Measurements from ENCODE around the gene RAN.

DNA sequence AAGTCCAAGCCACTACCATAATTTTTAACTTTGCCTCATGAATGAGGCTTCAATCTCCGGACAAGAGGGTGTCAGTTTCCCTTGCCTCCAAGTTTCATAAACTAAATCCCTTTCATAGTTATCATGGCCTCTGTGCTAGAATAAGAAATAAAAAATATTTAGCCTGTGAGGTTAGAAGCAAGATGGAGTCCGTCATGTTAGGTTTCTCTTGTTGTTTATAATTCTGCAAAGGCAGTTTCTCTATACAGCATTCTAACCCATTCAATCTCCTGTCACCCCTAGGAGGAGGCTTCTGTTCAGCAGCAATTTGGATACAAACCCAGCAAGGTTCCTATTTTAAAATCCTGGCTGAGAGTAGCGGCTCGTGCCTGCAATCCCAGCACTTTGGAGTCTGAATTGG lies 15.8 kb upstream of the RAN start:
- TF ChIP-seq CTCF (IDR thresholded peaks at IDR 0.05) (no peak), POLR2AphosphoS5 (IDR thresholded peaks at IDR 0.05; ENCODE audit: low read depth, low read length) (no peak), TCF7L2 (IDR thresholded peaks at IDR 0.05; ENCODE audit: low read depth, low read length) (no peak)
- TF ChIP-seq, protein P1, sequence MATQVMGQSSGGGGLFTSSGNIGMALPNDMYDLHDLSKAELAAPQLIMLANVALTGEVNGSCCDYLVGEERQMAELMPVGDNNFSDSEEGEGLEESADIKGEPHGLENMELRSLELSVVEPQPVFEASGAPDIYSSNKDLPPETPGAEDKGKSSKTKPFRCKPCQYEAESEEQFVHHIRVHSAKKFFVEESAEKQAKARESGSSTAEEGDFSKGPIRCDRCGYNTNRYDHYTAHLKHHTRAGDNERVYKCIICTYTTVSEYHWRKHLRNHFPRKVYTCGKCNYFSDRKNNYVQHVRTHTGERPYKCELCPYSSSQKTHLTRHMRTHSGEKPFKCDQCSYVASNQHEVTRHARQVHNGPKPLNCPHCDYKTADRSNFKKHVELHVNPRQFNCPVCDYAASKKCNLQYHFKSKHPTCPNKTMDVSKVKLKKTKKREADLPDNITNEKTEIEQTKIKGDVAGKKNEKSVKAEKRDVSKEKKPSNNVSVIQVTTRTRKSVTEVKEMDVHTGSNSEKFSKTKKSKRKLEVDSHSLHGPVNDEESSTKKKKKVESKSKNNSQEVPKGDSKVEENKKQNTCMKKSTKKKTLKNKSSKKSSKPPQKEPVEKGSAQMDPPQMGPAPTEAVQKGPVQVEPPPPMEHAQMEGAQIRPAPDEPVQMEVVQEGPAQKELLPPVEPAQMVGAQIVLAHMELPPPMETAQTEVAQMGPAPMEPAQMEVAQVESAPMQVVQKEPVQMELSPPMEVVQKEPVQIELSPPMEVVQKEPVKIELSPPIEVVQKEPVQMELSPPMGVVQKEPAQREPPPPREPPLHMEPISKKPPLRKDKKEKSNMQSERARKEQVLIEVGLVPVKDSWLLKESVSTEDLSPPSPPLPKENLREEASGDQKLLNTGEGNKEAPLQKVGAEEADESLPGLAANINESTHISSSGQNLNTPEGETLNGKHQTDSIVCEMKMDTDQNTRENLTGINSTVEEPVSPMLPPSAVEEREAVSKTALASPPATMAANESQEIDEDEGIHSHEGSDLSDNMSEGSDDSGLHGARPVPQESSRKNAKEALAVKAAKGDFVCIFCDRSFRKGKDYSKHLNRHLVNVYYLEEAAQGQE (IDR thresholded peaks at IDR 0.05; ENCODE audit: insufficient read depth in 1 of 2, low read depth in 2 of 2, low read length in 1 of 2): no peak
